ENCODE data around the gene PPIP5K1.

- TF ChIP-seq POLR2A (IDR thresholded peaks at IDR 0.05; ENCODE audit: low read length) (no peak), GATA1 (IDR thresholded peaks at IDR 0.05; ENCODE audit: low read depth, low read length) (no peak)
Measured at GRCh38 chr15:43513550-43513949, 76.5 kb downstream of the PPIP5K1 start.

All from erythroblast (primary cell).